NK-92 (cell line): ENCODE results near the gene SLFN12L.
"Not testable (repeated sequence)": the region's sequence is repeated elsewhere in the genome, so short reads cannot be mapped to it uniquely, and the experiment has no call there.

Experiments used
- DNase-seq: peaks from one replicate; lab custom pipeline; 2025; ENCODE audit not compliant: unreplicated experiment; lab: John Stamatoyannopoulos, UW

Gene SLFN12L

GRCh38 chr17:35543856-35544255, 6.4 kb upstream of the SLFN12L start:
- DNase-seq: no peak

GRCh38 chr17:35542990-35543389, 5.5 kb upstream of the SLFN12L start:
- no peak for DNase-seq

- DNase-seq: no peak
Measured at GRCh38 chr17:35541434-35541833, 4.0 kb upstream of the SLFN12L start.

- no peak for DNase-seq
Measured at GRCh38 chr17:35540589-35541404, 3.3 kb upstream of the SLFN12L start.

- DNase-seq: no peak
Measured at GRCh38 chr17:35539659-35540026, 2.2 kb upstream of the SLFN12L start.

- no peak for DNase-seq
Measured at GRCh38 chr17:35536664-35537171, 760 bp downstream of the SLFN12L start.

GRCh38 chr17:35535406-35535805, 2.1 kb downstream of the SLFN12L start:
- not testable (repeated sequence) for DNase-seq

GRCh38 chr17:35534576-35535093, 2.8 kb downstream of the SLFN12L start:
- no peak for DNase-seq

- no peak for DNase-seq
Measured at GRCh38 chr17:35531160-35531559, 6.3 kb downstream of the SLFN12L start.

- DNase-seq: no peak
Measured at GRCh38 chr17:35529866-35530265, 7.6 kb downstream of the SLFN12L start.

- not testable (repeated sequence) for DNase-seq
Measured at GRCh38 chr17:35529326-35529725, 8.2 kb downstream of the SLFN12L start.

GRCh38 chr17:35523296-35523695, 14.2 kb downstream of the SLFN12L start:
- DNase-seq: no peak

GRCh38 chr17:35521654-35522256, 15.7 kb downstream of the SLFN12L start:
- DNase-seq: not testable (repeated sequence)

GRCh38 chr17:35521150-35521549, 16.3 kb downstream of the SLFN12L start:
- no peak for DNase-seq

- no peak for DNase-seq
Measured at GRCh38 chr17:35519906-35520442, 17.5 kb downstream of the SLFN12L start.

GRCh38 chr17:35519439-35519838, 18.0 kb downstream of the SLFN12L start:
- DNase-seq: no peak

GRCh38 chr17:35518431-35518830, 19.0 kb downstream of the SLFN12L start:
- not testable (repeated sequence) for DNase-seq

GRCh38 chr17:35515027-35515426, 22.5 kb downstream of the SLFN12L start:
- no peak for DNase-seq

GRCh38 chr17:35514564-35514963, 22.9 kb downstream of the SLFN12L start:
- DNase-seq: no peak

GRCh38 chr17:35510052-35510451, 27.4 kb downstream of the SLFN12L start:
- no peak for DNase-seq

GRCh38 chr17:35507714-35508113, 29.8 kb downstream of the SLFN12L start:
- DNase-seq: not testable (repeated sequence)

GRCh38 chr17:35499548-35499947, 37.9 kb downstream of the SLFN12L start:
- DNase-seq: no peak
